A172 (cell line): ENCODE results near the gene MAD1L1. TPM values are rescaled to one million over a fixed set of nuclear protein-coding genes. Genes with fewer than 3 reads are reported as not detected.
A peak's percentile ranks its signal among the peaks of the same experiment; 100 is the strongest.
"Not testable (repeated sequence)": the region's sequence is repeated elsewhere in the genome, so short reads cannot be mapped to it uniquely, and the experiment has no call there.

ENCODE experiments used
- DNase-seq: peaks from one replicate; pipeline ENCODE4 v3.0.0-alpha.2; 2015; ENCODE audit warnings: low spot score
- total RNA-seq: library from RNA; depleted of rRNA; stranded (reverse); fragments of >200 nt; shearing (Covaris generic); gene quantifications from 2 replicates; pipeline ENCODE4 v1.2.3, GENCODE V29; 2014

The MAD1L1 gene
- total RNA-seq, 1 experiment from 2014 or later, result 127 TPM

- DNase-seq, result peak; percentile 21
Observed at GRCh38 chr7:1886361-1887064, 346.2 kb downstream of the MAD1L1 start.

- no peak for DNase-seq
Observed at GRCh38 chr7:1885465-1886226, 347.1 kb downstream of the MAD1L1 start.

DNA sequence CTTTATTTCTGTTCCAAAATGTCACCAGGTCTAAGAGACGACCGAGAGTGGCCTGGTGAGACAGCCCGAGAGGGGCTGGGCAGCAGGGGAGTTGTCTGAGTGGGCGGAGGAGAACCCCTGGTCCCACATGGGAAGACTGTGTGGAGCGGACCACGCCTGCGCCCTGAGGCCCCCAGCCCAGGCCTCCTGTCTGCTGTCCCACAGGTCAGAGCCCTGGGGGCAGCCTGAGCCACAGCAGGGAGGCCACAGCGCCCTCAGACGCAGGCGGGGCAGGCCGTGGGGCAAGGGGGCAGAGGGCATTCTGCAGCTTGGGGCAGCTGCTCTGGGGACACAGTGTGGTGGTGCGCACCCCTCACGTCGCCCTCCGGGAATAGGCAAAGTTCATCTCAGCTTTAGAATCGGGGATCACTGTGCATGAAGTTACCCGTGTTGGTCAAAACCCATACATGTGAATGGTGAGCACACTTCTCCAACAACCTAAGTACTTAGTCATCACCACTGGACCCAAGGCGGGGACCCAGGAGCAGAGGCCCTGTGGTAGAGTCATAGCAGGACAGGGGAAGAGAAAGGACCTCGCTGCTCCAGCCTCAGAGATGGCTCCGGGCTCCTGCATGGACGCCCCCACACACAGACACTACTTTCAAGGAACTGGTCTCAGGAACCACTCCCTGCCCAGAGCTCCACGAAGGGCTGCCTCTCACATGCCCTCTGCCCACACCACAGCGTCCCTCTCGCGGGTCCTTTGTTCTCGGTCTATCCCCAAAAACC, 348.0 kb downstream of the MAD1L1 start:
- peak; percentile 52 for DNase-seq

GRCh38 chr7:1883834-1884582, 348.7 kb downstream of the MAD1L1 start:
- no peak for DNase-seq

GRCh38 chr7:1883031-1883761, 349.5 kb downstream of the MAD1L1 start:
- peak; percentile 98 for DNase-seq

DNA sequence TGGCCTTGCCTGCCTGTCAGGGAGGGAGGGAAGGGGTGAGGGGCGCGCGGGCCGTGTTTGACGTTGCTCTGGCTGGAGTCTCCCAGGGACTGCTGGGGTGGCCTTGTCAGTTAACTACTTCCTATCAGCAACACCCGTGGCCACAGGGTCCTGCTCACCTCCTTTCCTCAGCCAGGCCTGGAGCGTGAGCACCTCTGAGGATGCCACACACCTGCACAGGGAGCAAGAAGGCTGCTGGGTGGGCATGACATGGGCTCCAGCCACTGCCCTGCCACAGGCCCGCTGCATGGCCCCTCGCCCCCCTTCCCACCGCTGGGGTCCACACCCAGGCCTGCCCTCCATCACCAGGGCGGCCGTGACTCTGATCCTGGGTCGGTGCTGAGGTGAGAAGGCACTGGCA, 350.3 kb downstream of the MAD1L1 start:
- DNase-seq, result no peak

GRCh38 chr7:1881946-1882345, 350.8 kb downstream of the MAD1L1 start:
- no peak for DNase-seq

GRCh38 chr7:1876641-1877040, 356.1 kb downstream of the MAD1L1 start:
- DNase-seq, result not testable (repeated sequence)

DNA sequence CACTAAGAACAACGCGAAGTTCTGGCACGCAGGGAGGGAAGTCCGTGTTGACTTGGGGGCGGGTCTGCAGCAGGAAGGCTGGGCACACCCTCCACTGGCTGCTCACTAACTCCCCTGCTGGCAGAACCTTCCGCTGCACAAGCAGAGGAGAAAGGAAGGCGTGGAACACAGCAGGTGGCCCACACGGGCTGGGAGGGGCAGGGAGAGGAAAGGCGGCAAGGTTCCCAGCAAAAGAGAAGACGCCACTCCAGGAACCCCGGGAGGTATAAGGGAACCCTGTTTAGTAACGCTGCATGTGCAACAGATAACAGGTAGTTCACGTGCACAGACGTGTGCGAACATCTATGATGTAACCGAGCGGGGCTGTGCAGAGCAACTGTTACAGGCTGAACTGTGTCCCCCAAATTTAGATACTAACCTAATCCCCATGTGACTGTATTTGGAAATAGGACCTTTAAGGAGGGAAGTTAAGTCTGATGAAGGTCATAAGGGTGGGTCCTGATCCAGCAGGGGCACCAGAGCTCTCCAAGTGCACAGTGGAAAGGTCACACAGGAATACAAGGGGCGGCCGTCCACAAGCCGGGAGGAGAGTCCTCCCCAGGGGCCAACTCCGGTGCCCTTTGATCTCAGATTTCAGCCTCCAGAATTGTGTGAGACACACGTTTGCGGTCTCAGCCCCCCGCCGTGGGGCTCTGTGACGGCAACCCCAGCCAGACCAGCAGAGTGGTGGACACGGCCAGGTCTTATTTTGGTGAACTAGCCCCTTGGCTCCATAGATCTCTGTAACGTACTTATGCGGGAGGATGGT, 357.1 kb downstream of the MAD1L1 start:
- DNase-seq, result not testable (repeated sequence)

GRCh38 chr7:1874590-1875391, 358.0 kb downstream of the MAD1L1 start:
- not testable (repeated sequence) for DNase-seq

GRCh38 chr7:1873857-1874589, 358.7 kb downstream of the MAD1L1 start:
- DNase-seq, result no peak

- no peak for DNase-seq
Observed at GRCh38 chr7:1873421-1873820, 359.3 kb downstream of the MAD1L1 start.

- DNase-seq, result no peak
Observed at GRCh38 chr7:1873070-1873405, 359.7 kb downstream of the MAD1L1 start.

- DNase-seq, result no peak
Observed at GRCh38 chr7:1872191-1873069, 360.3 kb downstream of the MAD1L1 start.

GRCh38 chr7:1869452-1870130, 363.2 kb downstream of the MAD1L1 start:
- no peak for DNase-seq

- DNase-seq, result no peak
Observed at GRCh38 chr7:1868516-1869165, 364.1 kb downstream of the MAD1L1 start.
